GM19452 (cell line): ENCODE results near the gene SLCO1C1.

Source experiments
- ATAC-seq: cut with Tn5 transposase; IDR thresholded peaks from one replicate; pipeline ENCODE4 v1.9.1; 2021; ENCODE audit not compliant: unreplicated experiment

SLCO1C1 gene

DNA sequence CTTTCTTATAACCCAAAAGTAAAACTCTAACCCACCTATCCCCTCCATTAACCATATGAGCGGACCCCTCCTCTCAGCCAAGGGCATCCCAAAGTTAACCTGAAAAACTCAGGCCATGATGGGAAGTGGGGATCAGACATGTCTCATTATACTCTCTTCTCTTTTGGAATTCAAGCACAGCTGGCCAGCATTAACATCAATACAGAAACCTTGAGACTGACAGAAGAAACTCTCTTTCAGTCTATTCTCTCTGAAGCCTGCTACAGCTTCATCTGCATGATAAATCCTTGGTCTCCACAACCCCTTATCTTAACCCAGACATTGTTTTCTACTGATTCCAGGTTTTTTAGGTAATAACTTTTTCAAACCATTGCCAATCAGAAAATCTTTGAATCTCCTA is 97.8 kb downstream of the SLCO1C1 start:
- no peak for ATAC-seq

DNA sequence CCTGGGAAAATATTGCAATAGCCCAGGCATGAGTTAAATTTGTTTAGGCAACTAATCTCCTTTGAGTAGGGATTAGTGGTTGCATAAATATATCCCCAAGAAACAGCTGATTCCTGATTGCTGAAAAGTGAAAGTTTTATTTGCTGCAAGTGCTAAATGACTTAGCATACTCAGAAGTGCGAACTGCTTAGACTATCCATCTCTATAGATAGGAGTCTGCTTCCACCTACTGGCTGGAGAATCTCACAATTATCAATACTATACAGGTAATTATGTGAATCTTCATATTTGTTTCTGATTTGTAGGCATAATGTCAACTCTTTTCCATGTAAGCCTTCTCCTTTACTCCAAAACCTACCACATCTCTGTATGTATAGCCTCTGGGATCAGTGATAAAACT is 103.4 kb downstream of the SLCO1C1 start:
- ATAC-seq, result no peak

DNA sequence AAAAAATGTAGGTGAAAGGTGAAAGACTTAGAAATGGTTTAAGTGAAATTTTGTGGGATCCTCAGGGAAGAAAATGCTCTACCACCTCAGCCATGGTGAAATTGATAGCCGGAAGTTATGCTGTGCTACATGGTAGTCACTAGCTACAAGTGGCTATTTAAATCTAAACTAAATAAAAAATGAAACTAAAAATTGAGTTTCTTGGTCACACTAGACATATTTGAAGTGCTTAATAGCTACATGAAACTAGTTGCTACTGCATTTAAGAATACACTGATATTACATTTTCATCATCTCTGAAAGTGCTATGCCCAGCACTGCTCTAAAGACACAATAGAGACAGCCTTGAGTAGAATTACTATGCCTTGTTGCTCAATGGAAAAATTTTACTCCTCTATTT is 105.0 kb downstream of the SLCO1C1 start:
- ATAC-seq, result no peak

DNA sequence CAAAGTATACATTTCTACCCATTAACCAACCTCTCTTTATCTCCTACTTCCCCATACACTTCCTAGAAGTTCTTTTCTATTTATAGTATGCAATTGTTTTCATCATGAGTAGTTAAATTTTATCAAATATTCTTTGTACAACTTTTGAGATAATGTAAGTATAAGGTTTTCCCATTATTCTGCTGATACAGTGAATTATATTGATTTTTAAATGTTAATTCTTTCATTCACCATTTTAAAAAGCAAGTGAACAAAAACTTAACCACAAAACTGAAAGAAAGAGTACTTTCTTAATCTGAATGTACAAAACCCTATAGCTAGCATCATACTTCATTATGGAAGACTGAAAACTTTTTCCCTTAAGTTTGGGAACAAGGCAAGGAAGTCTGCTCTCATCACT is 105.9 kb downstream of the SLCO1C1 start:
- ATAC-seq, result no peak
